Skin epidermis (tissue), 12 donors: Measurements from ENCODE around the gene ADGRV1.

Source experiments
- H3K27ac ChIP-seq, 21 experiments: fragments of 200-600 bp; sonication (generic) in 11 of 21; one replicate each; pipeline ENCODE4 v1.5.0; 2020; ENCODE audit warnings: mild to moderate bottlenecking in 3 of 21, inconsistent platforms in 2 of 21, moderate library complexity in 2 of 21
- H3K4me3 ChIP-seq, 7 experiments: fragments of 200-600 bp; sonication (generic) in 2 of 7; one replicate each; pipeline ENCODE4 v1.5.0; 2020; ENCODE audit warnings: inconsistent platforms in 2 of 7, mild to moderate bottlenecking in 2 of 7, moderate library complexity in 1 of 7

ADGRV1 gene

DNA sequence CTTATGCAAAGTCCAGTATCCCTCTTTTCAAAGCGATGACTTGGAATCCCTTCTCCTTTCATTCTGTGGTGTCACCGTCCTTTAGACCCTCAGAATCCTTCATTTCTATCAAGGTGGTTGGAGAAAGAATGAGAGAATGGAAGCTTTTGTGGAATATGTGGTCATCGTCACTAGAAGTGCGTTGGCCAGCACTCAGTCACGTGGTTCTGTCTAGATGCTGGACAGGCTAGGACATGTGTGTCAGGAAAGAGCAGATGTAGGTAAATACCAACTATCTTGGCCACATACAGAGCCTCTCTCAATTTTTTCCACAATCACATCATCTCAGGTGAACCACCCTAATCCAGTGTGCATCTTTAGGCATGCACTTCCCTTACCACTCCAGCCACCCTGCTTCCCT lies 618.5 kb downstream of the ADGRV1 start:
- Histone ChIP-seq H3K4me3 (no peak overlapping the region), H3K27ac (no peak overlapping the region)

- H3K27ac ChIP-seq, result peak overlapping the region in 3 of 21 experiments; percentile 25 to 63 (median 45)
- no peak overlapping the region for H3K4me3 ChIP-seq
These were observed 619.0 kb downstream of the ADGRV1 start for GRCh38 chr5:91177639-91178038.

GRCh38 chr5:91178461-91178860 lies 619.9 kb downstream of the ADGRV1 start:
- peak overlapping the region in 5 of 21 experiments; percentile 1 to 66 (median 55) for H3K27ac ChIP-seq

DNA sequence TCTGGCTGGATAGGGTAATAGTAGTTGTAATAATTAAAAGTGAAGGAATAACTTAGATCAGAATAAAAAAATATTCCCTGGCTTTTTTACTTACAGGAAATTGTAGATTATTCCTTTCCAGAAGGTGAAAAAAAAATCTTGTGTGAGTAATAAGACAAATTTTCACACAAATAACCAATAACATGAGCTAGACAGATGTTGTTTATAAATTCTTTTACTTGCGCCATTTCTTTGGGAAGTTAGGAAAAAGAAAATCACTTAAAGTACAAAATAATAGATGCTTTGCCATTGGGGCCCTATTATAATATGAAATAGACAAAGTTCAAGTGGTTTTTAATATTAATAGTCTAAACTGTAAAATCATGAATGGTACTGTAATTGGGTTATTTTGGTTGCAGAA lies 620.4 kb downstream of the ADGRV1 start:
- Histone ChIP-seq H3K4me3 (no peak overlapping the region), H3K27ac (peak overlapping the region in 10 of 21 experiments; percentile 3 to 79 (median 38))

More at GRCh38 chr5:91178461-91178860, 619.9 kb downstream of the ADGRV1 start:
- H3K4me3 ChIP-seq, result no peak overlapping the region

- Histone ChIP-seq H3K4me3 (no peak overlapping the region), H3K27ac (peak overlapping the region in 3 of 21 experiments; percentile 1 to 79 (median 10))
These were observed 621.9 kb downstream of the ADGRV1 start for GRCh38 chr5:91180506-91180905.

- no peak overlapping the region for H3K4me3 ChIP-seq
- peak overlapping the region in 19 of 21 experiments; percentile 17 to 79 (median 59) for H3K27ac ChIP-seq
These were observed 624.2 kb downstream of the ADGRV1 start for GRCh38 chr5:91182763-91183162.

DNA sequence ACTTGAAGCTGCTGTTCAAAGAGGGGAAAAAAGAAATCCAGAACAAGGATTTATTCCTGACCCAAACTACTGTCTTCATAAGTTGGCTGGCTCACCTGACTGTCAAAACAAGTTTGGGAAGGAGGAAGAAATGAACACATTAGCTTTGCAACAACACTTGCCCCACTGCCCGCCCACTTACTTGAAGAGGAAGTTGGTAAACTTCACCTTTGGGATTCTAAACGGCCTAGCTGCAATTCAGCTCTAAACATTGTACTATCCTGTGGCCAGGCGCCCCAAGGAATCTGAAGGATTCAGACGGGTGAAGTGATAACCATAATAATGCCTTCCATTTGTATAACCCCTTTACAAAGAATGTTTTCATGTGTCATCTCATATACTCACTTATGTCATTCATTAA lies 625.1 kb downstream of the ADGRV1 start:
- Histone ChIP-seq H3K27ac (peak overlapping the region in 17 of 21 experiments; percentile 17 to 79 (median 62)), H3K4me3 (no peak overlapping the region)

- Histone ChIP-seq H3K27ac (no peak overlapping the region), H3K4me3 (no peak overlapping the region)
These were observed 627.5 kb downstream of the ADGRV1 start for GRCh38 chr5:91186101-91186500.

GRCh38 chr5:91187032-91187431 lies 628.4 kb downstream of the ADGRV1 start:
- H3K27ac ChIP-seq, result peak overlapping the region in 1 of 21 experiments; percentile 55
- no peak overlapping the region for H3K4me3 ChIP-seq

DNA sequence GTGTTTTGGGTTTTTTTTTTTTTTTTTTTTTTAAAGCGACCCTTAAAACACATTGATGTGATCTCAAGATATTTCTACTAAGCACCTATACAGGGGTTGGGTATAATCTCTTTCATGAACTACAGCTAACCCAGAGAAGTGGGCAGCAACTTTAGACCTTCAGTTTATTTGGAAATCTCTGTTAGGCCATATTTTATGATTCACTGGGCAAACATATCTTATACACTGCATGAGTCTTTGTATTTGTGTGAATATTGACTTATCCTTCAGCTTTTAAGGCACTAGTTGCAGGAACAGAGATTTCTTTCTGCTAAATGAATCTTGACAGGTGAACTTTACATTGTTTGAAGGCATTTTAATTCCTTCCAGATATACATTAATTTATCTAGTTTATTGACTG lies 630.2 kb downstream of the ADGRV1 start:
- peak overlapping the region in 4 of 21 experiments; percentile 68 to 89 (median 72) for H3K27ac ChIP-seq
- no peak overlapping the region for H3K4me3 ChIP-seq

DNA sequence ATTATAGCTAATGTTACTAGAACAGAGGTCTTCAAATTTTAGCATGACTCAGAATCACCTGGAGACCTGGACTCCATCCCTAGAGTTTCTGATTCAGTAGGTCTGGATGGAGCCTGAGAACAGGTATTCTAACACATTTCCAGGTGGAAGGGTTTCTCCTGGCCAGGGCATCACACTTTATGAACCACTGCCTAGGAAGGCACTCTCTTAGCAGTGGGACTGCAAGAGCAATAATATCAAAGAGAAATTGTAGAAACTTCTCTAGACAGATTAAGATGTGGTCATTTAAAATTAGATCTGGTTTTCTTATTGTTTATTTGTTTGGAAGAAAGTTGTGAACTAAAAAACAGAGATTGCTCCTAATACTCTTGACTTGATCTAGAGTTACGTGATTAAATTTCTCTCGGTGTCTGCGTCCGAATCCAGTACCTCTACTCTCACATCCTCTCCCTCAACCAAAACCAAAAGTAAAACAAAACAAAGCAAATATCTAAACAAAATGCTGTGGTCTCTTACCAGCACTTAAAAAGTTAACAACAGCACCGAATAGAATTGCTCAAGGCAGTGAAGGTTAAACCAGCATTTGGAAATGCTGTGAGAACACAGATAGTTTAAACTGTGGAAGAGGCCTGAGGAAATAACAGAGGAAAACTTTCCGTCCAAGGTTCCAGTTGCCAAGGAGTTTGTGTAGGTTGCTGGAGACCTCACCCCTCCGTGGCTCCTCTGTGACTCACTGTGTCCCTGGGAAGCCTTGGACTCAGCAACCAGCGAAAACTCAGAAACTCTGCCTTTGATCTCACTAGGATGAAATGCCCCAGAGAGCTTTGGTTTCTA lies 631.1 kb downstream of the ADGRV1 start:
- H3K27ac ChIP-seq, result peak overlapping the region in 20 of 21 experiments; percentile 2 to 89 (median 69)
- no peak overlapping the region for H3K4me3 ChIP-seq

- H3K27ac ChIP-seq, result peak overlapping the region in 20 of 21 experiments; percentile 2 to 89 (median 69)
- H3K4me3 ChIP-seq, result no peak overlapping the region
These were observed 631.7 kb downstream of the ADGRV1 start for GRCh38 chr5:91190314-91190690.

DNA sequence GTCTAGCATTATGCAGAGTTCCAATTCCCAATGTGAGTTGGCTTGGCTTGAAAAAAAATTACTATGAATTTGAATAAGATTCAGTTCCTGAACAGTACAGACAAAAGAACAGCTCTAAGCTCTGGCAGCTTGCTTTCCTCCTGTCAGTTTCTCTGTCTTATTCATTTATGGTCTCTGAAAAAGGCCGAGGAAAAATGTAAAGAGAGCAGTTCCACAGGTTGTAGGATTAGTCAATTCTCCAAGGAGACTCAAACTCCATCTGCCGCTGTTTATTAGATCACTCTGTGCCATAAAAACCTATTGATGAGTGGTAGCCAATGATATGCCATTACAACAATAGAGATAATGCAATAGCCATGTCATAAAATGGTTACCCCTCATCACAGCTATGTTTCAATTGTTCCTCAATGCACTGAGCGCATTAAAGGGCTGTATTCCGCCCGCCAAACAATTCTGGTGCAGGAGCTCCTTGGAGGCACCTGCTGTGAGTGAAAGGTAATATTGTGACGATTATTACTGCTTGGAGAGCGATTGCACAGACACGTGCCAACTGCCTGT lies 636.3 kb downstream of the ADGRV1 start:
- H3K27ac ChIP-seq, result no peak overlapping the region
- no peak overlapping the region for H3K4me3 ChIP-seq

DNA sequence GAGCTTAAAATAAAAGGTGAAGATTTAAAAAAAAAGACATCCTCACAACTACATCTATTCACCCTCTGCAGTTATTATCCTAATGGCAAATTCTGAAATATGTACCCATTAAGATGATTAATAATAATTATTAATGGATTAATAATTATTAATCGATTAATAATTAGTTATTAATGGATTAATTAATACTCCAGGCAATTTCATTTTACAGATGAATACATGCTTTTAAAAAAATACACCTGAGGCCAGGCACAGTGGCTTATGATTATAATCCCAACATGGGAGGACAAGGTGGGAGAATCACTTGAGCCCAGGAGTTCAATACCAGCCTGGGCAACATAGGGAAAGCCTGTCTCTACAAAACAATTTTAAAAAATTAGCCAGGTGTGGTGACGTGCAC lies 642.1 kb downstream of the ADGRV1 start:
- Histone ChIP-seq H3K4me3 (no peak overlapping the region), H3K27ac (no peak overlapping the region)

DNA sequence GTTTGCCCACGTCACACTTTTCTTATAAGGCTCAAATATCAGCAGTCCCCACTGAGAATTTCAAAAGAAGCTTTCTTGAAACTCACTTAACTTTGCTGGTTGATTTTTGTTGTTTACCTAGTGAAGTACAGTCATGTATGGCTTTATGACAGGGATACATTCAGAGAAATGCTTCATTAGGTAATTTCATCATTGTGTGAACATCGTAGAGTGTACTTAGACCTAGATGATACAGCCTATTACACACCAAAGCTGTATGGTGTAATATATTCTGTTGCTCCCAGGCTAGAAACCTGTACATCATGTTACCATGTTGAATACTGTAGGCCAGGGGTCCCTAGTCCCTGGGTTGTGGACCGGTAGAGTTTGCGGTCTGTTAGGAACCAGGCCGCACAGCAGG lies 647.5 kb downstream of the ADGRV1 start:
- no peak overlapping the region for H3K4me3 ChIP-seq
- no peak overlapping the region for H3K27ac ChIP-seq

DNA sequence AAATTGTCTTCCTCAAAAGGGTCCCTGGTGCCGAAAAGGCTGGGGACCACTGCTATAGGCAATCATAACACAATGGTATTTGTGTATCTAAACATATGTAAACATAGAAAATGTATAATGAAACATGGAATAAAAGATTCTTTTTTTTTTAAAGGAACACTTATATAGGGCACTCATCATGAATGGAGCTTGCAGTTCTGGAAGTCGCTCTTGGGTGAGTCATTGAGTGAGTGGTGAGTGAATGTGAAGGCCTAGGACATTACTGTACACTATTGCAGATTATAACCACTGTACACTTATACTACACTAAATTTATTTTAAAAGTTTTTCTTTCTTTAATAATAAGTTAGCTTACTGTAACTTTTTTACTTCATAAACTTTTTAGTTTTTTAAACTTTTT lies 648.1 kb downstream of the ADGRV1 start:
- Histone ChIP-seq H3K27ac (no peak overlapping the region), H3K4me3 (no peak overlapping the region)

- H3K4me3 ChIP-seq, result no peak overlapping the region
- no peak overlapping the region for H3K27ac ChIP-seq
These were observed 648.7 kb downstream of the ADGRV1 start for GRCh38 chr5:91207248-91207647.

GRCh38 chr5:91211997-91212713 lies 653.6 kb downstream of the ADGRV1 start:
- peak overlapping the region in 17 of 21 experiments; percentile 11 to 89 (median 55) for H3K27ac ChIP-seq
- no peak overlapping the region for H3K4me3 ChIP-seq

DNA sequence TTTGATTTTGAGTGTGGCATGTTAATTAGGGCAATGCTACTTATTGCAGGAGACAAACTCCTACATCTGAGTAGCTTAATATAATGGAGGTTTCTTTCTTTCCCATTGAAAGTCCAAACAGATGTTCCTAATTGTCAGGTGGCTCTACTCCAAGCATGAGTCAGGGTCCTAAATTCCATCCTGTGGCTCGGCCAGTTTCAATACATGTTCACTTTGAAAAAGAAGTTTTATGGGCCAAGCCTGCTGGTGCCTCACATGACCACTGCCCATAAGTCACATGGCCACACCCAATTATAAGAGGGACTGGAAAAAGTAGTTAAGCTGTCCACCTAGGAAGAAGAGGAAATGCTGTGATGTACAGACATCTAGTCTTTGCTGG lies 654.1 kb downstream of the ADGRV1 start:
- peak overlapping the region in 16 of 21 experiments; percentile 23 to 89 (median 64) for H3K27ac ChIP-seq
- no peak overlapping the region for H3K4me3 ChIP-seq
